Mesodermal cell (in vitro differentiated cells): ENCODE results near the gene MYL11.

Source experiments
- H3K27ac ChIP-seq: 2 replicates; pipeline ENCODE4 v1.7.0; 2013; ENCODE audit warnings: mild to moderate bottlenecking, low read depth, low read length, moderate library complexity; ENCODE audit not compliant: severe bottlenecking
- H3K36me3 ChIP-seq: 2 replicates; pipeline ENCODE4 v1.7.1; 2013; ENCODE audit warnings: mild to moderate bottlenecking, low read length, moderate library complexity; ENCODE audit not compliant: control insufficient read depth, insufficient read depth
- H3K4me1 ChIP-seq: one replicate; pipeline ENCODE4 v1.7.1; 2013; ENCODE audit warnings: mild to moderate bottlenecking, low read length; ENCODE audit not compliant: insufficient read depth, control insufficient read depth, poor library complexity, severe bottlenecking
- H3K4me3 ChIP-seq: 2 replicates; pipeline ENCODE4 v1.7.0; 2013; ENCODE audit warnings: low read length, control low read depth, mild to moderate bottlenecking; ENCODE audit not compliant: insufficient read depth, poor library complexity, severe bottlenecking; ENCODE audit errors: extremely low read depth
- H3K9me3 ChIP-seq: 2 replicates; pipeline ENCODE4 v1.7.1; 2013; ENCODE audit warnings: mild to moderate bottlenecking, low read length, moderate library complexity; ENCODE audit not compliant: control insufficient read depth
- WGBS, 2 experiments: methylation state at CpG; one replicate each; pipeline ENCODE4 v1.1.5; 2013; ENCODE audit warnings: missing lambda C conversion rate in 2 of 2; ENCODE audit not compliant: insufficient coverage in 2 of 2; 5-methylcytosine and 5-hydroxymethylcytosine counted together

MYL11 gene

GRCh38 chr16:30361180-30361579 is 13.4 kb upstream of the MYL11 start:
- peaks cover 6% of the 10 kb centered on the region for H3K4me1 ChIP-seq
- peaks cover 78% of the 10 kb centered on the region for H3K36me3 ChIP-seq
- no peak overlapping the region for H3K27ac ChIP-seq
- H3K9me3 ChIP-seq, result no peaks in the 10 kb centered on the region
- no peak overlapping the region for H3K4me3 ChIP-seq
- WGBS, 2 experiments, result 96 to 98% methylated on average over 5 to 6 of the region's 7 CpGs

GRCh38 chr16:30365200-30365599 is 9.4 kb upstream of the MYL11 start:
- Histone ChIP-seq H3K9me3 (no peaks in the 10 kb centered on the region), H3K4me3 (no peak overlapping the region), H3K36me3 (peaks cover 51% of the 10 kb centered on the region), H3K4me1 (peaks cover 6% of the 10 kb centered on the region), H3K27ac (no peak overlapping the region)
- 95 to 97% methylated on average over 9 to 10 of the region's 10 CpGs for WGBS, 2 experiments

- no peak overlapping the region for H3K4me3 ChIP-seq
- H3K36me3 ChIP-seq, result peaks cover 44% of the 10 kb centered on the region
- H3K27ac ChIP-seq, result no peak overlapping the region
- H3K4me1 ChIP-seq, result peaks cover 9% of the 10 kb centered on the region
- H3K9me3 ChIP-seq, result no peaks in the 10 kb centered on the region
- WGBS, 2 experiments, result 81 to 85% methylated on average over 3 to 4 of the region's 4 CpGs
Measured at GRCh38 chr16:30366511-30366910, 8.1 kb upstream of the MYL11 start.

GRCh38 chr16:30367349-30368009 is 7.1 kb upstream of the MYL11 start:
- peaks cover 40% of the 10 kb centered on the region for H3K36me3 ChIP-seq
- H3K9me3 ChIP-seq, result no peaks in the 10 kb centered on the region
- WGBS, 2 experiments, result 95% methylated on average over 9 of the region's 10 CpGs
- H3K4me3 ChIP-seq, result peak overlapping the region; percentile 80
- H3K27ac ChIP-seq, result no peak overlapping the region
- peaks cover 9% of the 10 kb centered on the region for H3K4me1 ChIP-seq

GRCh38 chr16:30368122-30368791 is 6.3 kb upstream of the MYL11 start:
- no peaks in the 10 kb centered on the region for H3K9me3 ChIP-seq
- H3K27ac ChIP-seq, result no peak overlapping the region
- H3K4me3 ChIP-seq, result peak overlapping the region; percentile 80
- H3K36me3 ChIP-seq, result peaks cover 32% of the 10 kb centered on the region
- WGBS, 2 experiments, result 43 to 67% methylated on average over 2 to 5 of the region's 8 CpGs
- H3K4me1 ChIP-seq, result peaks cover 9% of the 10 kb centered on the region

- H3K36me3 ChIP-seq, result peaks cover 28% of the 10 kb centered on the region
- 23 to 40% methylated on average over 2 to 4 of the region's 4 CpGs for WGBS, 2 experiments
- no peak overlapping the region for H3K27ac ChIP-seq
- peak overlapping the region; percentile 80 for H3K4me3 ChIP-seq
- no peaks in the 10 kb centered on the region for H3K9me3 ChIP-seq
- H3K4me1 ChIP-seq, result peaks cover 9% of the 10 kb centered on the region
Measured at GRCh38 chr16:30368792-30369090, 5.9 kb upstream of the MYL11 start.

- peaks cover 23% of the 10 kb centered on the region for H3K36me3 ChIP-seq
- H3K4me3 ChIP-seq, result peak overlapping the region; percentile 80
- 15 to 17% methylated on average over 32 to 36 of the region's 45 CpGs for WGBS, 2 experiments
- no peaks in the 10 kb centered on the region for H3K9me3 ChIP-seq
- peak overlapping the region; percentile 53 for H3K27ac ChIP-seq
- H3K4me1 ChIP-seq, result peaks cover 9% of the 10 kb centered on the region
Measured at GRCh38 chr16:30369091-30369937, 5.3 kb upstream of the MYL11 start.

GRCh38 chr16:30369938-30370455 is 4.6 kb upstream of the MYL11 start:
- Histone ChIP-seq H3K4me3 (peak overlapping the region; percentile 80), H3K4me1 (peaks cover 9% of the 10 kb centered on the region), H3K36me3 (peaks cover 16% of the 10 kb centered on the region), H3K9me3 (no peaks in the 10 kb centered on the region), H3K27ac (peak overlapping the region; percentile 53)
- WGBS, 2 experiments, result 0 to 1% methylated on average over 20 to 33 of the region's 76 CpGs

- 0 to 1% methylated on average over 27 to 33 of the region's 40 CpGs for WGBS, 2 experiments
- Histone ChIP-seq H3K4me1 (peaks cover 10% of the 10 kb centered on the region), H3K4me3 (peak within 1 kb of the TSS; percentile 80), H3K9me3 (no peaks in the 10 kb centered on the region), H3K36me3 (peaks cover 10% of the 10 kb centered on the region), H3K27ac (peak within 1 kb of the TSS; percentile 91)
Measured at GRCh38 chr16:30370456-30371247, 4.0 kb upstream of the MYL11 start, which contains the start of gene TBC1D10B. Gene TBC1D10B (minus strand): TSS chr16:30370494. CDS start chr16:30370183, 311 bp downstream.

- Histone ChIP-seq H3K27ac (peak overlapping the region; percentile 91), H3K36me3 (peaks cover 5% of the 10 kb centered on the region), H3K4me1 (peaks cover 16% of the 10 kb centered on the region), H3K9me3 (no peaks in the 10 kb centered on the region), H3K4me3 (peak overlapping the region; percentile 35)
- WGBS, 2 experiments, result 33 to 35% methylated on average over 10 to 11 of the region's 11 CpGs
Measured at GRCh38 chr16:30371248-30371816, 3.3 kb upstream of the MYL11 start.
